MCF 10A (cell line): ENCODE measurements around the gene CHST11. TPM values are rescaled to one million over a fixed set of nuclear protein-coding genes. Genes with fewer than 3 reads are reported as not detected.
A peak's percentile ranks its signal among the peaks of the same experiment; 100 is the strongest.

Experiments
- BruUV-seq: library from RNA; stranded (reverse); fragments of 400-500 nt; replicated peaks from 2 replicates; lab custom pipeline; 2021; lab: Mats Ljungman, UMichigan
- CTCF ChIA-PET: fragments of 300-600 bp; sonication (Branson Sonifier 250); formaldehyde crosslinking; extraction: SDS; loops from one replicate; lab custom pipeline; 2021; ENCODE audit warnings: antibody characterized with exemption, inconsistent platforms; lab: Yijun Ruan, JAX
- POLR2A ChIA-PET: fragments of 300-600, 350-650 bp; sonication (Branson Sonifier 250); formaldehyde crosslinking; extraction: SDS; loops from one replicate; lab custom pipeline; 2020; ENCODE audit warnings: antibody characterized with exemption, inconsistent platforms; lab: Yijun Ruan, JAX
- DNase-seq: peaks from one replicate; pipeline ENCODE4 v3.0.0-alpha.2; 2018; ENCODE audit not compliant: unreplicated experiment
- H3K27ac Mint-ChIP-seq: one replicate; pipeline ENCODE4 v1.8.0; 2022; ENCODE audit warnings: mild to moderate bottlenecking, low read depth, mixed read lengths; ENCODE audit not compliant: unreplicated experiment
- H3K27me3 Mint-ChIP-seq: one replicate; pipeline ENCODE4 v1.8.0; 2022; ENCODE audit warnings: mixed read lengths; ENCODE audit not compliant: insufficient read depth, unreplicated experiment
- H3K36me3 Mint-ChIP-seq: one replicate; pipeline ENCODE4 v1.8.0; 2022; ENCODE audit warnings: mild to moderate bottlenecking, moderate library complexity, mixed read lengths; ENCODE audit not compliant: insufficient read depth, unreplicated experiment
- H3K4me1 Mint-ChIP-seq: one replicate; pipeline ENCODE4 v1.8.0; 2022; ENCODE audit warnings: mixed read lengths; ENCODE audit not compliant: insufficient read depth, unreplicated experiment
- H3K4me3 Mint-ChIP-seq: one replicate; pipeline ENCODE4 v1.8.0; 2022; ENCODE audit warnings: mild to moderate bottlenecking, moderate library complexity, mixed read lengths; ENCODE audit not compliant: unreplicated experiment
- H3K9me3 Mint-ChIP-seq: one replicate; pipeline ENCODE4 v1.8.0; 2022; ENCODE audit warnings: mixed read lengths; ENCODE audit not compliant: unreplicated experiment
- intact Hi-C: fragments of 100-400 bp; cut with micrococcal nuclease; formaldehyde crosslinking; loops from 2 replicates; pipeline ENCODE4 v1.14.1; 2022
- total RNA-seq: library from RNA; stranded (reverse); gene quantifications from 2 replicates; pipeline ENCODE4 v1.2.3, GENCODE V29; 2022
- TF ChIP-seq, protein P1 (sequence below): fragments of 200-600 bp; IDR thresholded peaks from one replicate; pipeline ENCODE4 v1.8.0; 2022; ENCODE audit warnings: antibody characterized with exemption, mild to moderate bottlenecking; ENCODE audit not compliant: unreplicated experiment

CHST11 gene
- total RNA-seq, 1 experiment from 2014 or later = 5.3 TPM

- no TSS peak for BruUV-seq
- CTCF ChIA-PET = interaction anchor here (0.6 kb wide), 1 partner anchor 839 kb away, joined by 5 read pairs; no protein-coding TSS in a partner anchor
Measured at GRCh38 chr12:104685366-104685765, 228.6 kb downstream of the CHST11 start.

DNA sequence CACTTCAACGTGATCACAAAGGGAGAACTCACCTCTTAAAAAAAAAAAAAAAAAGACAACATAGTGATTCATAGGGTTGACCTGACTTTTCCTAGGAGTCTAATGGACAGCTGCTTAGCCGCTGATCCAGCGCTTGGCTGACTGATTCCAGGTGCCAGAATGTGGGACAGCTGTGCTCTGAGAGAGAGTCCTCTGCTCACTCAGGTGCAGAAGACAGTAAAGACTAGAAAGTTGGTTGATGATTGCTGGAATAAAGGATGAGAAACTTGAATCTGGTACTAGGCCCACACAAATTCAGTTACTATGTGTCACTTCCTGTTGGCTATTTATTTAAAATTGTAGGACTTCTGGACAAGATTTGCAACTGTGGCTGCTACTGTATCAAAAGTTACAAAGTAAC is 229.4 kb downstream of the CHST11 start:
- Mint-ChIP-seq H3K9me3 (peaks cover 5% of the 10 kb centered on the region), H3K27ac (peak overlapping the region; percentile 22), H3K27me3 (no peaks in the 10 kb centered on the region), H3K36me3 (no peaks in the 10 kb centered on the region), H3K4me1 (no peaks in the 10 kb centered on the region), H3K4me3 (no peak overlapping the region)
- intact Hi-C loops = no loop called here
- CTCF ChIA-PET = interaction anchor here (0.6 to 0.8 kb wide), 2 partner anchors 17 to 838 kb away, joined by 3 to 5 read pairs; no protein-coding TSS in a partner anchor
- TF ChIP-seq, protein P1, sequence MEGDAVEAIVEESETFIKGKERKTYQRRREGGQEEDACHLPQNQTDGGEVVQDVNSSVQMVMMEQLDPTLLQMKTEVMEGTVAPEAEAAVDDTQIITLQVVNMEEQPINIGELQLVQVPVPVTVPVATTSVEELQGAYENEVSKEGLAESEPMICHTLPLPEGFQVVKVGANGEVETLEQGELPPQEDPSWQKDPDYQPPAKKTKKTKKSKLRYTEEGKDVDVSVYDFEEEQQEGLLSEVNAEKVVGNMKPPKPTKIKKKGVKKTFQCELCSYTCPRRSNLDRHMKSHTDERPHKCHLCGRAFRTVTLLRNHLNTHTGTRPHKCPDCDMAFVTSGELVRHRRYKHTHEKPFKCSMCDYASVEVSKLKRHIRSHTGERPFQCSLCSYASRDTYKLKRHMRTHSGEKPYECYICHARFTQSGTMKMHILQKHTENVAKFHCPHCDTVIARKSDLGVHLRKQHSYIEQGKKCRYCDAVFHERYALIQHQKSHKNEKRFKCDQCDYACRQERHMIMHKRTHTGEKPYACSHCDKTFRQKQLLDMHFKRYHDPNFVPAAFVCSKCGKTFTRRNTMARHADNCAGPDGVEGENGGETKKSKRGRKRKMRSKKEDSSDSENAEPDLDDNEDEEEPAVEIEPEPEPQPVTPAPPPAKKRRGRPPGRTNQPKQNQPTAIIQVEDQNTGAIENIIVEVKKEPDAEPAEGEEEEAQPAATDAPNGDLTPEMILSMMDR = no peak
- DNase-seq = peak; percentile 30
- POLR2A ChIA-PET = no interaction called here
- BruUV-seq = no TSS peak

More at GRCh38 chr12:104685366-104685765, 228.6 kb downstream of the CHST11 start:
- TF ChIP-seq, protein P1 = no peak
- H3K27ac Mint-ChIP-seq = no peak overlapping the region
- POLR2A ChIA-PET = interaction anchor here (1.0 kb wide), 1 partner anchor 14 kb away, joined by 3 read pairs; no protein-coding TSS in a partner anchor
- H3K4me3 Mint-ChIP-seq = no peak overlapping the region
- H3K27me3 Mint-ChIP-seq = no peaks in the 10 kb centered on the region
- intact Hi-C loops = no loop called here
- DNase-seq = no peak
- no peaks in the 10 kb centered on the region for H3K36me3 Mint-ChIP-seq
- H3K4me1 Mint-ChIP-seq = no peaks in the 10 kb centered on the region
- H3K9me3 Mint-ChIP-seq = peaks cover 5% of the 10 kb centered on the region

- Mint-ChIP-seq H3K27ac (no peak overlapping the region), H3K9me3 (peaks cover 5% of the 10 kb centered on the region), H3K4me1 (no peaks in the 10 kb centered on the region), H3K4me3 (no peak overlapping the region), H3K27me3 (no peaks in the 10 kb centered on the region), H3K36me3 (no peaks in the 10 kb centered on the region)
- intact Hi-C loops = no loop called here
- no peak for DNase-seq
- ChIA-PET POLR2A (no interaction called here), CTCF (interaction anchor here (0.6 to 1.2 kb wide), 3 partner anchors 12 to 27 kb away, joined by 3 to 4 read pairs (median 3); no protein-coding TSS in a partner anchor)
- TF ChIP-seq, protein P1 = no peak
- BruUV-seq = no TSS peak
Measured at GRCh38 chr12:104687823-104688573, 231.2 kb downstream of the CHST11 start.

DNA sequence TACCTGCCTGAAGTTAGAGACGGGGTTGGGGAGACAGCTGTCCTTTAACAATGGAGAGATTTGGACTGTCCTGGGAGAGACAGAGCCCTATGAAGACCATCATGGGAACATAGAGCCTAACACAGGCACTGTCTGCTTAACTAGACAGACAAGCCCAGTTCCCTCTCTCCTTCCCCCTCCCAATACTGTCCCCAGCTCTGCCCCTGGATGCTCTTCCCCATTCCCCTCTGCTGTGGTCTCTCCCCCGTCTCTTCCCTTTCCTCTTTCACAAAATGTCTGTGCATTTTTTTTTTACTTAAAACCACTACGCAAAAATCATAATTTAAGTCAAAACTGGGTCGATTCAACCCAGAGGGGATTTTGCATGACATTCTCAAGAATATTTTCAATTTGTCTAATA is 232.9 kb downstream of the CHST11 start:
- DNase-seq = no peak
- Mint-ChIP-seq H3K4me3 (no peak overlapping the region), H3K4me1 (no peaks in the 10 kb centered on the region), H3K27me3 (no peaks in the 10 kb centered on the region), H3K27ac (no peak overlapping the region), H3K36me3 (no peaks in the 10 kb centered on the region), H3K9me3 (no peaks in the 10 kb centered on the region)
- intact Hi-C loops = no loop called here
- CTCF ChIA-PET = no interaction called here
- TF ChIP-seq, protein P1 = no peak
- POLR2A ChIA-PET = no interaction called here
- BruUV-seq = no TSS peak
